ENCODE data around the gene NPAS3.

- TF ChIP-seq, protein P1, sequence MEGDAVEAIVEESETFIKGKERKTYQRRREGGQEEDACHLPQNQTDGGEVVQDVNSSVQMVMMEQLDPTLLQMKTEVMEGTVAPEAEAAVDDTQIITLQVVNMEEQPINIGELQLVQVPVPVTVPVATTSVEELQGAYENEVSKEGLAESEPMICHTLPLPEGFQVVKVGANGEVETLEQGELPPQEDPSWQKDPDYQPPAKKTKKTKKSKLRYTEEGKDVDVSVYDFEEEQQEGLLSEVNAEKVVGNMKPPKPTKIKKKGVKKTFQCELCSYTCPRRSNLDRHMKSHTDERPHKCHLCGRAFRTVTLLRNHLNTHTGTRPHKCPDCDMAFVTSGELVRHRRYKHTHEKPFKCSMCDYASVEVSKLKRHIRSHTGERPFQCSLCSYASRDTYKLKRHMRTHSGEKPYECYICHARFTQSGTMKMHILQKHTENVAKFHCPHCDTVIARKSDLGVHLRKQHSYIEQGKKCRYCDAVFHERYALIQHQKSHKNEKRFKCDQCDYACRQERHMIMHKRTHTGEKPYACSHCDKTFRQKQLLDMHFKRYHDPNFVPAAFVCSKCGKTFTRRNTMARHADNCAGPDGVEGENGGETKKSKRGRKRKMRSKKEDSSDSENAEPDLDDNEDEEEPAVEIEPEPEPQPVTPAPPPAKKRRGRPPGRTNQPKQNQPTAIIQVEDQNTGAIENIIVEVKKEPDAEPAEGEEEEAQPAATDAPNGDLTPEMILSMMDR (conservative IDR thresholded peaks at IDR 0.05; ENCODE audit: low read depth, low read length) = no peak
- TF ChIP-seq EZH2phosphoT487 (IDR thresholded peaks at IDR 0.05; ENCODE audit: borderline replicate concordance, low read length) (no peak), EZH2 (IDR thresholded peaks at IDR 0.05; ENCODE audit: low read length, unreplicated experiment) (no peak)
These were observed 76.0 kb downstream of the NPAS3 start for GRCh38 chr14:33014710-33015109.

Measured in PC-3 (cell line).